Retinal pigment epithelial cell (primary cell): ENCODE data around the gene STRAP.

ENCODE experiments used
- DNase-seq: peaks from one replicate; pipeline ENCODE4 v3.0.0-alpha.2; 2010; ENCODE audit warnings: low read depth
- H3K4me3 ChIP-seq: 2 replicates; pipeline ENCODE4 v1.5.1; 2011; ENCODE audit warnings: mild to moderate bottlenecking, low read length, control low read depth, moderate library complexity
- CTCF ChIP-seq: conservative IDR thresholded peaks from 2 replicates; pipeline ENCODE4 v1.5.1; 2011; ENCODE audit warnings: low read depth, low read length, control low read depth, inconsistent platforms

STRAP gene

GRCh38 chr12:15886372-15887042 lies 4.3 kb downstream of the STRAP start:
- DNase-seq = no peak
- TF ChIP-seq CTCF = no peak
- H3K4me3 ChIP-seq = no peak overlapping the region

GRCh38 chr12:15887043-15887817 lies 5.0 kb downstream of the STRAP start:
- no peak for DNase-seq
- no peak overlapping the region for H3K4me3 ChIP-seq
- TF ChIP-seq CTCF = no peak

GRCh38 chr12:15892645-15893259 lies 10.6 kb downstream of the STRAP start:
- DNase-seq = no peak
- H3K4me3 ChIP-seq = no peak overlapping the region
- no peak for TF ChIP-seq CTCF

- no peak overlapping the region for H3K4me3 ChIP-seq
- no peak for DNase-seq
- no peak for TF ChIP-seq CTCF
These were observed 11.1 kb downstream of the STRAP start for GRCh38 chr12:15893260-15893659.

- DNase-seq = no peak
- TF ChIP-seq CTCF = no peak
These were observed 14.7 kb downstream of the STRAP start for GRCh38 chr12:15896867-15897266.

GRCh38 chr12:15897433-15897832 lies 15.2 kb downstream of the STRAP start:
- DNase-seq = no peak
- TF ChIP-seq CTCF = no peak
- no peak overlapping the region for H3K4me3 ChIP-seq

More at GRCh38 chr12:15896867-15897266, 14.7 kb downstream of the STRAP start:
- no peak overlapping the region for H3K4me3 ChIP-seq
